Activated T-helper 17 cell treated with anti-CD3 and anti-CD28 coated beads, Interleukin-2, amount 50 U/mL, for 72 hours (primary cell): ENCODE measurements around the gene ADH5. TPM values are rescaled to one million over a fixed set of nuclear protein-coding genes. Genes with fewer than 3 reads are reported as not detected.
"Not testable (repeated sequence)": the region's sequence is repeated elsewhere in the genome, so short reads cannot be mapped to it uniquely, and the experiment has no call there.

ENCODE experiments used
- ATAC-seq: fragments of 150-1000 bp; cut with Tn5 transposase; replicated peaks from 2 replicates; pipeline ENCODE4 v1.10.0; 2021; ENCODE audit warnings: mild to moderate bottlenecking, moderate library complexity
- H3K27ac Mint-ChIP-seq: one replicate; pipeline ENCODE4 v1.8.0; 2022; ENCODE audit warnings: mixed read lengths
- H3K27me3 Mint-ChIP-seq: one replicate; pipeline ENCODE4 v1.8.0; 2022; ENCODE audit warnings: mixed read lengths
- H3K36me3 Mint-ChIP-seq: one replicate; pipeline ENCODE4 v1.8.0; 2022; ENCODE audit warnings: low read depth, mild to moderate bottlenecking, mixed read lengths
- H3K4me1 Mint-ChIP-seq: one replicate; pipeline ENCODE4 v1.8.0; 2022; ENCODE audit warnings: mixed read lengths
- H3K4me3 Mint-ChIP-seq: one replicate; pipeline ENCODE4 v1.8.0; 2022; ENCODE audit warnings: mild to moderate bottlenecking, mixed read lengths
- H3K9me3 Mint-ChIP-seq: one replicate; pipeline ENCODE4 v1.8.0; 2022; ENCODE audit warnings: mixed read lengths
- total RNA-seq, 2 donors: library from RNA; stranded (reverse); gene quantifications; one replicate each; pipeline ENCODE4 v1.2.3, GENCODE V29; 2022

ADH5 gene
- total RNA-seq, result 100 to 1,000 TPM in 1 of 2 donors, 10 to 100 TPM in 1; 96.4 to 114 TPM

GRCh38 chr4:99088481-99089365 lies at the start of gene ADH5:
Gene ADH5 (minus strand): TSS chr4:99088788. CDS start chr4:99088700, 88 bp downstream.
- Mint-ChIP-seq H3K4me3 (peak within 1 kb of the TSS; percentile 98), H3K4me1 (peaks cover 30% of the 10 kb centered on the region), H3K27me3 (no peaks in the 10 kb centered on the region), H3K27ac (peak within 1 kb of the TSS; percentile 96), H3K36me3 (peaks cover 35% of the 10 kb centered on the region), H3K9me3 (no peaks in the 10 kb centered on the region)
- ATAC-seq, result peak; percentile 97

GRCh38 chr4:99136329-99136728 lies 47.7 kb upstream of the ADH5 start:
- Mint-ChIP-seq H3K4me1 (no peaks in the 10 kb centered on the region), H3K4me3 (no peak overlapping the region), H3K27ac (no peak overlapping the region), H3K36me3 (no peaks in the 10 kb centered on the region), H3K27me3 (no peaks in the 10 kb centered on the region), H3K9me3 (no peaks in the 10 kb centered on the region)
- ATAC-seq, result no peak

GRCh38 chr4:99135541-99136162 lies 47.1 kb upstream of the ADH5 start:
- ATAC-seq, result no peak
- Mint-ChIP-seq H3K4me1 (no peaks in the 10 kb centered on the region), H3K27ac (no peak overlapping the region), H3K27me3 (no peaks in the 10 kb centered on the region), H3K36me3 (no peaks in the 10 kb centered on the region), H3K4me3 (no peak overlapping the region), H3K9me3 (no peaks in the 10 kb centered on the region)

- no peaks in the 10 kb centered on the region for H3K27me3 Mint-ChIP-seq
- no peak overlapping the region for H3K27ac Mint-ChIP-seq
- no peaks in the 10 kb centered on the region for H3K4me1 Mint-ChIP-seq
- ATAC-seq, result no peak
- H3K9me3 Mint-ChIP-seq, result no peaks in the 10 kb centered on the region
- H3K36me3 Mint-ChIP-seq, result no peaks in the 10 kb centered on the region
- no peak overlapping the region for H3K4me3 Mint-ChIP-seq
Measured at GRCh38 chr4:99134586-99134985, 46.0 kb upstream of the ADH5 start.

- Mint-ChIP-seq H3K4me3 (no peak overlapping the region), H3K36me3 (no peaks in the 10 kb centered on the region), H3K9me3 (no peaks in the 10 kb centered on the region), H3K27me3 (no peaks in the 10 kb centered on the region), H3K27ac (no peak overlapping the region), H3K4me1 (no peaks in the 10 kb centered on the region)
- no peak for ATAC-seq
Measured at GRCh38 chr4:99131378-99131777, 42.8 kb upstream of the ADH5 start.

GRCh38 chr4:99126376-99126775 lies 37.8 kb upstream of the ADH5 start:
- Mint-ChIP-seq H3K9me3 (no peaks in the 10 kb centered on the region), H3K36me3 (no peaks in the 10 kb centered on the region)
- no peak for ATAC-seq

GRCh38 chr4:99121008-99121407 lies 32.4 kb upstream of the ADH5 start:
- no peak overlapping the region for H3K27ac Mint-ChIP-seq
- no peaks in the 10 kb centered on the region for H3K4me1 Mint-ChIP-seq
- no peak for ATAC-seq
- no peak overlapping the region for H3K4me3 Mint-ChIP-seq
- H3K27me3 Mint-ChIP-seq, result peaks cover 4% of the 10 kb centered on the region
- no peaks in the 10 kb centered on the region for H3K9me3 Mint-ChIP-seq
- no peaks in the 10 kb centered on the region for H3K36me3 Mint-ChIP-seq

More at GRCh38 chr4:99126376-99126775, 37.8 kb upstream of the ADH5 start:
- peaks cover 4% of the 10 kb centered on the region for H3K27me3 Mint-ChIP-seq
- no peak overlapping the region for H3K4me3 Mint-ChIP-seq
- no peak overlapping the region for H3K27ac Mint-ChIP-seq
- no peaks in the 10 kb centered on the region for H3K4me1 Mint-ChIP-seq

- Mint-ChIP-seq H3K4me3 (no peak overlapping the region), H3K9me3 (no peaks in the 10 kb centered on the region), H3K27ac (no peak overlapping the region), H3K4me1 (no peaks in the 10 kb centered on the region), H3K36me3 (no peaks in the 10 kb centered on the region), H3K27me3 (no peaks in the 10 kb centered on the region)
- ATAC-seq, result no peak
Measured at GRCh38 chr4:99120501-99120900, 31.9 kb upstream of the ADH5 start.

- Mint-ChIP-seq H3K4me1 (no peaks in the 10 kb centered on the region), H3K4me3 (no peak overlapping the region), H3K27ac (no peak overlapping the region), H3K36me3 (no peaks in the 10 kb centered on the region), H3K27me3 (no peaks in the 10 kb centered on the region), H3K9me3 (no peaks in the 10 kb centered on the region)
- no peak for ATAC-seq
Measured at GRCh38 chr4:99117876-99118693, 29.5 kb upstream of the ADH5 start.

- not testable (repeated sequence) for H3K4me1 Mint-ChIP-seq, H3K4me3 Mint-ChIP-seq, H3K9me3 Mint-ChIP-seq, H3K27me3 Mint-ChIP-seq, ATAC-seq, H3K27ac Mint-ChIP-seq, H3K36me3 Mint-ChIP-seq
Measured at GRCh38 chr4:99117122-99117841, 28.7 kb upstream of the ADH5 start.

GRCh38 chr4:99109286-99109685 lies 20.7 kb upstream of the ADH5 start:
- H3K27ac Mint-ChIP-seq, ATAC-seq, H3K36me3 Mint-ChIP-seq, H3K27me3 Mint-ChIP-seq, H3K9me3 Mint-ChIP-seq, H3K4me3 Mint-ChIP-seq, H3K4me1 Mint-ChIP-seq: not testable (repeated sequence)

- no peaks in the 10 kb centered on the region for H3K36me3 Mint-ChIP-seq
- H3K4me1 Mint-ChIP-seq, result peaks cover 3% of the 10 kb centered on the region
- no peak overlapping the region for H3K27ac Mint-ChIP-seq
- H3K9me3 Mint-ChIP-seq, result no peaks in the 10 kb centered on the region
- H3K27me3 Mint-ChIP-seq, result peaks cover 4% of the 10 kb centered on the region
- no peak overlapping the region for H3K4me3 Mint-ChIP-seq
- no peak for ATAC-seq
Measured at GRCh38 chr4:99104153-99104552, 15.6 kb upstream of the ADH5 start.

- Mint-ChIP-seq H3K36me3 (no peaks in the 10 kb centered on the region), H3K27me3 (peaks cover 4% of the 10 kb centered on the region), H3K4me3 (no peak overlapping the region), H3K4me1 (no peaks in the 10 kb centered on the region), H3K9me3 (no peaks in the 10 kb centered on the region), H3K27ac (no peak overlapping the region)
- no peak for ATAC-seq
Measured at GRCh38 chr4:99103166-99103565, 14.6 kb upstream of the ADH5 start.

GRCh38 chr4:99102634-99103033 lies 14.0 kb upstream of the ADH5 start:
- Mint-ChIP-seq H3K27me3 (peaks cover 4% of the 10 kb centered on the region), H3K27ac (no peak overlapping the region), H3K36me3 (no peaks in the 10 kb centered on the region), H3K9me3 (no peaks in the 10 kb centered on the region), H3K4me1 (no peaks in the 10 kb centered on the region), H3K4me3 (no peak overlapping the region)
- ATAC-seq, result no peak
